Measurements from ENCODE around the gene GAS7.
"Not testable (repeated sequence)": the region's sequence is repeated elsewhere in the genome, so short reads cannot be mapped to it uniquely, and the experiment has no call there.

The GAS7 gene

DNA sequence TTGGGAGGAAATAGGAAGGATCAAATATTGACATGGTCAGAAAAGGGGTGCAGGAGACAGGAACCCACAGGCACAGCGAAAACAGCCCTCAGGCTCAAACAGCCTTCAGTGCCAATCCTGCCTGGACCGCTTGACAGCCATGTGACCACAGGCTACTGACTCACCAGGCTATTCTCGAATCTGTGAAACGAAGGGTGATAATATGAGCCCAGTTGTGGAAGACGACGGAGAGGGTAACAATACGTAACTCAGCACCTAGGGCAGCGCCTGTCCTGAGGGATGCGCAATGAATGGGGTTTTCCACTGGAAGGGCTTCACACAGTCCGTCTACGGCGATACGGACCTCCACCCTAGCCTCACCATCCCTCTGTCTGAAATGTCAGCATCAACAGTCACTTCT, 176.0 kb downstream of the GAS7 start:
- DNase-seq (ENCODE audit: low read depth in 2 of 2) = no peak

GRCh38 chr17:10021272-10021984, 177.0 kb downstream of the GAS7 start:
- no peak for DNase-seq (ENCODE audit: low read depth in 2 of 2)

DNA sequence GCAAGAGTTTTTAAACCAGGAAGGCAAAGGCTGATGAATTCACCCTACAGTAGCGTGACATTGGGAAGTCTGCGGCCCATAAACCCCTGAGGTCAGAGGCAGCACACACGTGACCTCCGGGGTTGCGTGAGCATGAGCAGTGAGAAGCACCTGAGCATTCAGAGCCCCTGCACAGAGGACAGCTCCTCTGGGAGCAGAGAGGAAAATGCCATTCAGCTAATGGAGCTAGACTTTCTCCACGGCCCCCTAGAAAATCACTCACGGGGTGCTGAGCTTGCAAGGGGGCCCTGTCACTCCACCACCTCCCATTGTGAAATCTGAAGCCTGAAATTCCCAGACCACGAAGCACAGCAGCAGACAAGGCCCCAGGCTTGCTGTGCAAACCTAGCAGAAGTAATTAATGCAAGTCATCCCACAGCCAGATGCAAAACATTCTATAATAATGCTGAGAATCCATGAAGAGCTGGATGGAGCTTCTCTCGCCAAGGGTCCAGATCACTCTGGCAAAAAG, 178.4 kb downstream of the GAS7 start:
- DNase-seq (ENCODE audit: low read depth in 2 of 2) = no peak

- DNase-seq (ENCODE audit: low read depth in 2 of 2) = no peak
Measured at GRCh38 chr17:10018461-10018891, 179.9 kb downstream of the GAS7 start.

DNA sequence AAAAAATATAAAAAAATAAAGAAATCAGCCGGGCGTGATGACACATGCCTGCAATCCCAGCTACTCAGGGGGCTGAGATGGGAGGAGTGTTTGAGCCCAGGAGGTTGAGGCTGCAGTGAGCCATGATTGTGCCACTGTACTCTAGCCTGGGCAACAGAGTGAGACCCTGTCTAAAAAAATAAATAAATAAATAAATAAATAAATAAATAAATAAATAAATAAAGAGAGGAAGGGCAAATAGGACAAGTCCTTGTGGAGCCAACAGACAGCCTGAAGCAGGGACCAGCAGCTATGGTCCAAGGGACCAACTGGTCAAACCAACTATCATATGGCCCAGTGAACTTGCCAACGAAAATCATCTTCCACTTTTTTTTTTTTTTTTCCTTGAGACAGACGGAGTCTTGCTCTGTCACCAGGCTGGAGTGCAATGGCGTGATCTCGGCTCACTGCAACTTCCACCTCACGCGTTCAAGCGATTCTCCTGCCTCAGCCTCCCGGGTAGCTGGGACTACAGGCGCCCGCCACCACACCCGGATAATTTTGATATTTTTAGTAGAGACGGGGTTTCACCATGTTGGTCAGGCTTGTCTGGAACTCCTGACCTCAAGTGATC, 181.3 kb downstream of the GAS7 start:
- not testable (repeated sequence) for DNase-seq (ENCODE audit: low read depth in 2 of 2)

GRCh38 chr17:10013365-10014112, 184.9 kb downstream of the GAS7 start:
- DNase-seq (ENCODE audit: low read depth in 2 of 2) = no peak

DNA sequence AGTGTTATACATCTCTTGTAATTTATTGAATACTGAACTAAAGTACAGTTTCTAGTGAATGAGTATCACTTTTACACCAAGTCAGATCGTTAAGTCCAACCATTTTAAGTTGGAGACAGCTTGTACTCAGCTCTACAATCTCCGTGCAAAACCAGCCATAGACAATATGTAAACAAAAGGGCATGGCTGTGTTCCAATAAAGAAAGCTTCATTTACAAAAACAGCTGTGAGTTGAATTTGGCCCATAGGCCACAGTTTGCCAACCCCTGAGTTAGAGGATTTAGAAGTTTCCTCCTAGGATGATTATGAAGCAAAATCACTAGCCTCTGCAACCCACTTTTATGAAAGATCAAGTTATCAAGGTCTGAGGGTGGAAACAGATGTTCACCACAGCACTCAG, 187.7 kb downstream of the GAS7 start:
- DNase-seq (ENCODE audit: low read depth in 2 of 2) = no peak

DNA sequence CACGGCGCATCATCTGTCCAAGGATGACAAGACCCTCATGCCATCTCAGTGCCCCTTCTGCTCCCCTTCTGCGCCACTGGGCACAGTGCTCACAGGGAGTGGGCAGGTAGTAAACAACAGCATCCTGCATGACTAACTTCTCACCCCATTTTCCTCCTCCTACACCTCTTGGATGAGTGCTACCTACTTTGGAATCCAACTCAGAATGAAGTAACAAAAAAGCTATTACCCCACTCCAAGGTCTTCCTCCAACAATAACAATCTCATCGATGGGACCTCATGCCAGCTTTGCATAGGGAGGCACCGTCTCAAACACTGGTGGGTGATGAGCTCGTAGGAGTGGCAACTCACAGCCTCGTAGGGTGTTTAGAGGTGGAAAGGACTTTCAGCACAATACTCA, 194.7 kb downstream of the GAS7 start:
- no peak for DNase-seq (ENCODE audit: low read depth in 2 of 2)

- DNase-seq (ENCODE audit: low read depth in 2 of 2) = not testable (repeated sequence)
Measured at GRCh38 chr17:10002567-10003360, 195.6 kb downstream of the GAS7 start.

DNA sequence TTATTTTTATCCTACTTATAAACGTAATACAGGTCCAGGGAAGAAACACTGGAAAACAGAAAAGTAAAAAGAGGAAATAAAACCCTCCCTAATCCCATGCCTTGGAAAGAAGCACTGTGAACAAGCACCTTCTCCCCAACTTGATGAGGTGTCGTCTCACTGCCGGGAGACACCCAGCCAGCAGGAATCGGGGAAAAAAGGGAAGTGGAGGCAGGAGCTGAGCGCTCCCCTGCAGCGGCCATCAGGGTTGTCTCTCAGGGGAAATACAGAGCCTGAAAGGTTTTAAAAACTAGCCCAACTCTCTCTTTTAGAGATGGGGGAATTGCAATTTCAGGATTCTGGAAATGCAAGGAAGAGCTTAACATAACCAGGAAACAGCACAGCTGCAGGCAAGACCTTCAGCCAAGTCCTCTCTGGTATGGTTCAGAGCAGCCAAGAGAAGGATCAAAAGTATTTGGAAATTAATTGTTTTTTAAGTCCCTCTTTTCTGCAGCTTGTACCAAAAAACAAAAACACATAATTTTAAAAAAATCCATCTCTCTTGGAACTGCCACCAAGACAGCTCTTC, 197.0 kb downstream of the GAS7 start:
- no peak for DNase-seq (ENCODE audit: low read depth in 2 of 2)

DNA sequence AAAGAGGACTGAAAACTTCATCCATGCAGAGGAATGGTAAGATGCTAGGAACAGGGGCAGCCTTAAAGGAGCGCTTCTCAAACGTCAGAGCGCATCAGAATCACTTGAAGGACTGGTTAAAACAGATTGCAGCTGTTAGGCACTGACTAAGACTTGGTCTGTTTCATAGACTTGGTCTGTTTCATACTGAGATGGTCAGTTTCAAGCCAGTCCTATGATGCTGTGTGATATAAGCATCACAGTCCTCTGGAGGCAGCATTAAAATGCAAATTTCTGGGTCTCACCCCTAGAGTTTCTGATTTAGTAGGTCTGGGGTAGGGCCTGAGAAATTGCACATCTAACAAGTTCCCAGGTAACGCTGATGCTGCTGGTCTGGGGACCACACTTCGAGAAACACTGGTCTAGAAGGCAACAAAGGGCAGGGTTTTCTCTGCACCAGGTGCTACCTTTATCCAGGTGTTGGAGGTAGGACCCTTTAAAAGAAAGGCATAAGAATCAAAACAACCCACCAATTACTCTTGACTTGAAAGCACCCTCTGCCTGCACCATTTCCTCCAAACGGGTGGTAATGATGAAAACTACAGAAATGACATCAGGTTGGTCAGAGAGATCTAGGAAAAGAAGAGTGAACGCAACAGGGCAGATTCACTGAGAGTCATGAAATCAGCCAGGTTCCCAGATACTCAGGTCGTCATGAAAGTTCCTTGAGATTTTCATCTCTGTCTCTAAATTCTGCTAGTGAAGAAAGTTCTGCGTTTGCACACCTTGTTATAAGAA, 198.3 kb downstream of the GAS7 start:
- no peak for DNase-seq (ENCODE audit: low read depth in 2 of 2)

- no peak for DNase-seq (ENCODE audit: low read depth in 2 of 2)
Measured at GRCh38 chr17:9998060-9998459, 200.3 kb downstream of the GAS7 start.

DNA sequence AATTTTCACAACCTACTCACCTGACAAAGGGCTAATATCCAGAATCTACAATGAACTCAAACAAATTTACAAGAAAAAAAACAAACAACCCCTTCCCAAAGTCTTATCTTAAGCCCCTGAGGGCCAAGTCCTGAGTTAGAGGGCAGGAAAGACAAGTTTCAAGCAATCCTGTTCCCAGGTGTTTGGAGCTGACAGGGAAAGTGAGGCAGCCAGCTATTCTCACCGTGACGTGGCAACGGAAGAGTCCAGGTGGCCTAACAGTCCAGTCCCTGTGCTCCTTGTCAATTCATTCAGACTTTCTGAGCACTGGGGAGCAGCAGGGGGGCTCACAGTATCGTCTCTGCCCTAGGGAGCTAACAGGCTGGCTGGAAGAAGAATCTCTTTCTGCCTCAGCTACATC, 203.6 kb downstream of the GAS7 start:
- no peak for DNase-seq (ENCODE audit: low read depth in 2 of 2)

DNA sequence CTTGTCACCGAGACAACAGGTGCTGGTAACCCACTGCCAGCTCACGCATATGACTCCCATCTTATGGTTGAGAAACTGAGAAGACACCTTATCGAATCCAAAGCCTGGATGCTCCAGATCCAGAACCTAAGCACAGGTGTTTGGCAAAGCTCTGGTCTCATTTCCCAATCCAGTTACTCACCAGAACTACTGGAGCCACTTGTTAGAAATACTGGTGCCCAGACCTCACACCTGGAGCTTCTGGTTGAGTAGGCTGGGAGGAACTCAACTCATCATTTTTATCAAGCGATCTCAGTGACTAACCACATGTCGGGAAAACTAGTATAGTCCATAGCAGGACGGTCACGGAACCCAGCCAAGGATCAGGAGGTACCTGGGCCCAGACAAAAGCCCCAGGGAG, 206.6 kb downstream of the GAS7 start:
- DNase-seq (ENCODE audit: low read depth in 2 of 2) = no peak

DNA sequence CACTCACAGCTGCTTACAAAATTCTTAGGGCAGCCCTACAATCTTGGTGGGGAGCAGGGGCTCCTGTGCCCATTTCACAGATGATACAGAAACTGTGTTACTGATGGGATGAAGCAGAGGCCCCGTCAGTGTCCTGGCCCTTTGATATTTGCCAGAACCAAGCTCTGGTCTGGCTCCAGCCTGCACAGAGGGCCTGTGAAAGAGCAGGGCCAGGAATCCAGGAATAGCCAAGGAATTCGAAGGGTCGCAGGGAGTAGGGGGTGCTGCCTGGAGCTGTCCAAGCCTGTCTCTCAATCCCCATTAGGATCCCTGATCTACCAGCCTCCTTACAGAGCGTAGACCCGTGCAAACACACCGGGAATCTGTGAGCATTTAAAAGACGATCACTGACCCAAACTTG, 207.1 kb downstream of the GAS7 start:
- DNase-seq (ENCODE audit: low read depth in 2 of 2) = no peak

DNA sequence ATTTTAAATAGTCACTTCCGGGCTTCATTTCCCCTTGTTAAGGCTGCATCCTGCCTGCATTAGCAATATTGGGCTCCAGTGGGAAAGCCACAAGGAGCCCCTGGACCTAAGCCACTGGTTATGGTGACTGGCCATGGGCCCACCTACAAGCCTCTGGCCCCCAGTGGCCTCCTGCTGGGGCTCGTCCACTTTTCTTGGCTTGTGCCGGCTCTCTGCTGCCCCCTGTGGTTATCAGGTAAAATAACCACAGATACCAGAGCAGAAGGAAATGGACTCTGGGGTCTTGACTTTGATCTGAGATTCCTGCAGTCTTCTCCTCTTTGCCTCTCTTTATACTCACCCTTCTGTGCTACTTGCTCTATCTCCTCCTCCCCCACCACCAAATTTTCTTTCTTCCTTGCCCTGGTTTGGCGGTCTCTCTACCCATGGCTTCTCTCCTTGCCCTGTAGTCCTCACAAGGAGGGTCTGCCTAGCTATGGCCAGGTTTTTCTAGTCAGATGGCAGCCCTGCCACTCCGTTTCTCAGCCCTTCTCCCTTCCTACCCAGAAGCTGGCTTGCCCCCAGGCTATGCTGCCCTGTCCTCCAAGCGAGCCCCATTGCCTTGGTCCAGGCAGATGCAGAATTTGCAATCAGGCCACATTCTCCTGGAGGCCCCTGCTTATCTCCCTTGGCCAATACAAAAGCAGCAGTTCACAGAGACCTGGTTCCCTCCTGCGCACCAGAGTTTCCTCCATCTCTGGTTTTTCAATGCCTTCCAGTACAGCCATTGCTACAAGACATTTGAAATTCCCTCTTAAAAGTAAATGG, 210.4 kb downstream of the GAS7 start:
- DNase-seq (ENCODE audit: low read depth in 2 of 2) = peak in 1 of 2 donors; percentile 3

- no peak for DNase-seq (ENCODE audit: low read depth in 2 of 2)
Measured at GRCh38 chr17:9986754-9987382, 211.5 kb downstream of the GAS7 start.

GRCh38 chr17:9985646-9986045, 212.8 kb downstream of the GAS7 start:
- no peak for DNase-seq (ENCODE audit: low read depth in 2 of 2)

GRCh38 chr17:9984768-9985167, 213.6 kb downstream of the GAS7 start:
- no peak for DNase-seq (ENCODE audit: low read depth in 2 of 2)

All from stimulated activated CD8-positive, alpha-beta memory T cell treated with anti-CD3 and anti-CD28 coated beads, Interleukin-7, amount 100 ng/mL, for 4 hours (primary cell).